ENCODE measurements around the gene EPDR1.
A peak's percentile ranks its signal among the peaks of the same experiment; 100 is the strongest.
"Not testable (repeated sequence)": the region's sequence is repeated elsewhere in the genome, so short reads cannot be mapped to it uniquely, and the experiment has no call there.

The EPDR1 gene

GRCh38 chr7:37927773-37928444, 7.5 kb downstream of the EPDR1 start:
- FAIRE-seq (no peak), DNase-seq (ENCODE audit: extremely low spot score, insufficient read length, low read depth) (no peak)

GRCh38 chr7:37928878-37929277, 8.4 kb downstream of the EPDR1 start:
- DNase-seq (ENCODE audit: extremely low spot score, insufficient read length, low read depth) = no peak
- FAIRE-seq = no peak

DNA sequence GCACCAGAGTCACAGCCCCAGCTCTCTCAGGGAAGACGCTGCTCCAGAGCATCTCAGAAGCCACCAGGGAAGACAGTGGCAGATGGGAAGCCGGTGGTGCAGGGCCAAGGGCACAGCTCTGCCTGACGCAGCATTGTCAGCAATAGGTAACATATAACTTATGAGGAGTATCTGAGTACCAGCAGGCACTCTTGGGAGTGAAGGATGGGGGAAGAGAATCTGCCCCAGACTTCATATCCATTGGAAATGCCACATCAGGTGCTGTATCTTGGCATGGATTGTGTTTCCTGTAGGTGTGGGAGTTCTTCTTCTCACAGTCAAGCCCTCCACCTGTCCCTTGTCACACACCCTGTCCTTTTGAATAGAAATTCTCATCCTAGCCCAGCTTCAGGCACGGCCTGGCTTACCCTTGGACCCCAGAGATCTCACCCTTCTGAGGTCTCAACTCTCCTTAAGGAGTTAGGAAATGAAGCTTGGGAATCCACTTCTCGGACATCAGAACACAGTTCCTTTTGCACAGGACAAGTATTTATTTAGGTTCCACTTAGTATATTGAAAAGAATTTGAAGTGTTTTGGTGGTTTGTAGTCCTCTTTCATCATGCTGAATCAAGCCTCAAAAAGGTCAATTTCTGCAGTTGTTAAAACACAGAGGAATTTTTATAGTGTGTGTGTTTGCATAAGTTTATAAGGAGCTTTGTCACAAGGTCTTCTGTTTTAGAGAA, 9.9 kb downstream of the EPDR1 start:
- DNase-seq (ENCODE audit: extremely low spot score, insufficient read length, low read depth) (no peak), FAIRE-seq (no peak)

DNA sequence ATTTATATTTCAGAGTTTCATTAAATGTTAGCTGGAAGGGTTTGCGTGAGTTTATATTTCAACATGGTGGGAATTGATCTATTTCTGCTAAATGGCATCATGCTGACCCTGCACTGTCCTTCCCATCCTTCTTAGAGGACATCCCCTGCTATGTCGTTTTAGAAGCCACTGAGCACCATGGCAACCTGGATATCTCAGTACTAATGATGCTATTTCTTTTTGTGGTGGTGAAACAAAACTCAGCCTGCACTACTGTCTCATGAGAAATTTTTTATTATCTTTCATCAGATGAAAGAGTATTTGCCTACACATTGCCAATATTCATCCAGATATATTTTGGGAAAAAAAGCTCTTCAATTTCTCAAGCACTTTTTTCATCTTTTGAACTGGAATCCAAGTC, 12.1 kb downstream of the EPDR1 start:
- FAIRE-seq (no peak), DNase-seq (ENCODE audit: extremely low spot score, insufficient read length, low read depth) (no peak)

- no peak for FAIRE-seq
- no peak for DNase-seq (ENCODE audit: extremely low spot score, insufficient read length, low read depth)
Measured at GRCh38 chr7:37933018-37933566, 12.7 kb downstream of the EPDR1 start.

- FAIRE-seq (peak; percentile 61), DNase-seq (ENCODE audit: extremely low spot score, insufficient read length, low read depth) (no peak)
Measured at GRCh38 chr7:37942934-37943610, 22.6 kb downstream of the EPDR1 start.

- DNase-seq (ENCODE audit: extremely low spot score, insufficient read length, low read depth) = no peak
- peak; percentile 44 for FAIRE-seq
Measured at GRCh38 chr7:37943905-37944736, 23.7 kb downstream of the EPDR1 start.

DNA sequence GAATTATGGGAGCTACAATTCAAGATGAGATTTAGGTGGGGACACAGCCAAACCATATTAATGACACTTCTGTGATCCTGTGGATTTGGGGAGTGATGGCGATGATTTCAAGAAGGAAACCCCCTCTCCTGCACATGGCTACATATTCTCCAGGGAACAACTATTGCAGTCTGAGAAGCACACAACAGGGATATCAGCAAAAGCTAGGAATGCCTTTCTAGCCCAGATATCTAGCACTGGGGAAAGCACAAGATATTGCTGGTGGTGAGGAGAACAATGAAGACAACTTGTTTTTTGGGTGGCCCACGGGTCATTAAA, 24.3 kb downstream of the EPDR1 start:
- FAIRE-seq = peak; percentile 5

GRCh38 chr7:37945336-37945735, 24.9 kb downstream of the EPDR1 start:
- FAIRE-seq (no peak), DNase-seq (ENCODE audit: extremely low spot score, insufficient read length, low read depth) (no peak)

More for the DNA sequence above, 24.3 kb downstream of the EPDR1 start:
- DNase-seq (ENCODE audit: extremely low spot score, insufficient read length, low read depth) = no peak

- no peak for DNase-seq (ENCODE audit: extremely low spot score, insufficient read length, low read depth)
- no peak for FAIRE-seq
Measured at GRCh38 chr7:37947138-37947940, 26.9 kb downstream of the EPDR1 start.

GRCh38 chr7:37947941-37948210, 27.4 kb downstream of the EPDR1 start:
- DNase-seq (ENCODE audit: extremely low spot score, insufficient read length, low read depth) (no peak), FAIRE-seq (no peak)

DNA sequence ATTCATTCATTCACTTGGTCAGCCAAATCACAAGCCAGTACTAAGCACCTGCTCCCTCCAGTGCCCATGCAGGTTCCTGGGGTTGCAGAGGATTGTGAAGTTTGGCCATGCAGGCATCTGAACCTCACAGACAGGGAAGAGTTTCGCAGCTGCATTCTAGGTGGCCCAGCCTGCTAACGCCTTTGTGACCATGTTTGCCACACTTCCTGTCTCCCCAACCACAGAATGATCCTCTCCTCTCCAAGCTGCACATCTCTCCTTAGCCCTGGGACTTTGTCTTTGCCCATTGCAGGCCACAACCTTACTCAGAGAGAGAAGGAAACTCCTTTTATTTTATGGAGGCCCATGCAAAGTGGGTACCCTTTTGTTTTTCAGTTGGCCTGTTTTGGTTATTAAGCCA, 31.8 kb downstream of the EPDR1 start:
- FAIRE-seq = no peak
- no peak for DNase-seq (ENCODE audit: extremely low spot score, insufficient read length, low read depth)

GRCh38 chr7:37954217-37954616, 33.8 kb downstream of the EPDR1 start:
- FAIRE-seq; DNase-seq (ENCODE audit: extremely low spot score, insufficient read length, low read depth): not testable (repeated sequence)

DNA sequence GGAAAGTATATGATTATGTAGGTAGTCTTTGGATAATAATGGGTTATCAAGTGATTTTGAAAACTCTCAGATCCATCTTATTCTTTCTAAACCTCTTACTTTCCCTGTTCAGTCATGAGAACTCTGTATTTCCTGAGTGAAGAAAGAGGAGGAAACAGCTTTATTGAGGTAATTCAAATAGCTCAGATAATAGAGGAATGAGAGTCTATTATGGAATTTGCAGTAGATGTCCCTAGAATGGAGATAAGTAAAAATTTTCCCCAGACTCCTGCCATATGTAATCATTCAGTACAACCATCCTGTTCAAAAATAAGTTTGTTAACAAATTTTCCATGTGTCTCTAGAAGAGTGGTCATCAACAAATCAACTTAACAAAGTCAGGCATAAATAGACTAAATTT, 36.4 kb downstream of the EPDR1 start:
- no peak for FAIRE-seq
- DNase-seq (ENCODE audit: extremely low spot score, insufficient read length, low read depth) = no peak

DNA sequence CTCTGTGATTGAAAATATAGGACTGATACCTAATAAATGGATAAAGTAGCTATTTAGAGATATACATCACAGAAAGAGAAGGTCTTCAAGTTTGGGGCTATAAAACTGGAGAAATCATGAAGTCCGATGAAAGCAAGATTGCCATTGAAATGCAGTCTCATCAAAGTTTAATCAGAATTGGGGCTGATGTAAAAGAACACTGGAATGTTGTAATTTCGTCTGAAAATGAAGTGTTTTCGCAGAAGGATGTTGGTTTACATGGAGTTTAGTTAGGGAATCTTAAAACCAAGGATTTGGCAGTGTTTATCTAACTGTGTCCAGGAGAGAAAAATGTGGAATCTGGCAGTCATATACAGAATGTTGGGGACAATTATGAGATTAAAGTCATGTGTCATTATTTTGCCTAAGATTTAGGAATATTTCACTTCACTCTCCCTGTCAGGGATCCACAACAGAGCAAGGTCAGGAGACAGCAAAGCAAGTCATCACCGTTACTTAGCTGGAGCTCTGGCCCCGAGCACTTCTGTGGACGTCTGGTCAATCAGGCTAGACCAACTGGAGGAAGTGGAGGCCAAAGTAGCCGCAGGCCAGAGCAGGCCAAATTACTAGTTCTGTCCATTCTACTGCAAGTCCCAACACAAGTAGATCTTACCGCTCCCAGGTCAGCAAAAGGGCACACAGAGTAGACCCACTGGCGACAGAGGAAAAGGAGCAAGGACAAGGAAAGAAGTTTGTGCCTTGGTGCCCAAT, 37.0 kb downstream of the EPDR1 start:
- FAIRE-seq = no peak
- DNase-seq (ENCODE audit: extremely low spot score, insufficient read length, low read depth) = no peak

- FAIRE-seq = no peak
- no peak for DNase-seq (ENCODE audit: extremely low spot score, insufficient read length, low read depth)
Measured at GRCh38 chr7:37960483-37960882, 40.0 kb downstream of the EPDR1 start.

- no peak for DNase-seq (ENCODE audit: extremely low spot score, insufficient read length, low read depth)
- FAIRE-seq = no peak
Measured at GRCh38 chr7:37961251-37961650, 40.8 kb downstream of the EPDR1 start.

DNA sequence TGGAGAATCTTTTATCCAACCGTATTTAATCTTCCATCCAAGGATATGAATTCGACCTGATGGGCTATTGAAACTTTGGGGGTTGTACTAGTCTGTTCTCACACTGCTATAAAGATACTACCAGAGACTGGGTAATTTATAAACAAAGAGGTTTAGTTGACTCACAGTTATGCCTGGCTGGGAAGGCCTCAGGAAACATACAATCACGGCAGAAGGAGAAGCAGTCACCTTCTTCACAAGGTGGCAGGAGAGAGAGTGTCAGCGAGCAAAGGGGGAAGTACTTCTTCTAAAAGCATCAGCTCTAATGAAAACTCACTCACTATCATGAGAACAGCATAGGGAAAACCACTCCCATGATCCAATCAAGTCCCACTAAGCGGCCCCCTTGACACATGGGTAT, 43.8 kb downstream of the EPDR1 start:
- no peak for DNase-seq (ENCODE audit: extremely low spot score, insufficient read length, low read depth)

DNA sequence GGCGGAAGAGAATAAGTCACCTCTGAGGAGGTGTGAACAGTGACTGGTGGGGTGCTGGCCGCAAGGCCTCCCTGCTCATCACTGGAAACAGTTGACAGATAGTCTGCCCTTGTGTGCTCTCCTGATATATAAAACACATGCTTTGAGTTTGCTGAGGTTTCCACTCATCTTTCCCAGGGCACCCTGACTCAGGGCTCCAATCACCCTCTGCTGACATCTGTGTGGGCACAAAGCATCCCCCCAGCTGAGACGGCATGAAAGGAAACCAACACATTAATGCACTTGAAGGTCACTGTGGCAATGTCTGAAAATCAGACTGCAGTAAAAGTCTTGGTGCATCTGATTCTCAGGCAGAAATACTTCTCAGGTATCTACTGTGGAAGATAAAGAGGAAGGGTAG, 49.8 kb downstream of the EPDR1 start:
- DNase-seq (ENCODE audit: extremely low spot score, insufficient read length, low read depth) = no peak
- FAIRE-seq = no peak

More for the DNA sequence above, 43.8 kb downstream of the EPDR1 start:
- no peak for FAIRE-seq
